GM23338 (cell line): Measurements from ENCODE around the gene FAM53B. TPM values are rescaled to one million over a fixed set of nuclear protein-coding genes. Genes with fewer than 3 reads are reported as not detected.

ENCODE experiments used
- CTCF ChIP-seq, 2 experiments: fragments of 200-600 bp in 1 of 2; sonication (generic) in 1 of 2; conservative IDR thresholded peaks; 2 replicates each; pipeline versions ENCODE4 v1.5.1 to v1.6.1; 2016 to 2017; ENCODE audit warnings: antibody characterized with exemption in 2 of 2, low read depth in 2 of 2, mild to moderate bottlenecking in 2 of 2, moderate library complexity in 1 of 2
- ETS1 ChIP-seq: IDR thresholded peaks from 2 replicates; pipeline ENCODE4 v1.6.1; 2016; ENCODE audit warnings: antibody characterized with exemption
- EZH2 ChIP-seq: fragments of 200-600 bp; sonication (generic); IDR thresholded peaks from one replicate; pipeline ENCODE4 v1.8.0; 2017; ENCODE audit warnings: antibody characterized with exemption, mild to moderate bottlenecking, low read depth; ENCODE audit not compliant: unreplicated experiment
- EZH2phosphoT487 ChIP-seq: fragments of 200-600 bp; sonication (generic); IDR thresholded peaks from one replicate; pipeline ENCODE4 v1.8.1; 2018; ENCODE audit warnings: antibody characterized with exemption; ENCODE audit not compliant: unreplicated experiment
- JUNB ChIP-seq: IDR thresholded peaks from one replicate; pipeline ENCODE4 v1.6.1; 2016; ENCODE audit warnings: antibody characterized with exemption; ENCODE audit not compliant: unreplicated experiment
- NANOG ChIP-seq: IDR thresholded peaks from 2 replicates; pipeline ENCODE4 v1.6.1; 2016; ENCODE audit warnings: antibody characterized with exemption, borderline replicate concordance
- POLR2AphosphoS5 ChIP-seq: IDR thresholded peaks from 2 replicates; pipeline ENCODE4 v1.6.1; 2016; ENCODE audit warnings: antibody characterized with exemption, low read depth
- STAT1 ChIP-seq: IDR thresholded peaks from one replicate; pipeline ENCODE4 v1.6.1; 2016; ENCODE audit warnings: antibody characterized with exemption; ENCODE audit not compliant: unreplicated experiment
- ZNF114 ChIP-seq: fragments of 250-450 bp; sonication (Bioruptor Pico); IDR thresholded peaks from 2 replicates; pipeline ENCODE4 v1.5.0; 2020; ENCODE audit warnings: mild to moderate bottlenecking, moderate library complexity
- ZNF462 ChIP-seq: fragments of 250-450 bp; sonication (Bioruptor Pico); IDR thresholded peaks from 2 replicates; pipeline ENCODE4 v1.5.0; 2020; ENCODE audit warnings: mild to moderate bottlenecking, moderate library complexity
- polyA plus RNA-seq: library from polyadenylated mRNA; unstranded; fragments of >200 nt; fragmentation: Nextera tagmentation; extraction: Ambion mirVana; gene quantifications from 2 replicates; pipeline ENCODE4 v1.2.1, GENCODE V29; 2016
- total RNA-seq: library from RNA; depleted of rRNA; stranded (reverse); fragments of >200 nt; shearing (Covaris generic); gene quantifications from 2 replicates; pipeline ENCODE4 v1.2.3, GENCODE V29; 2014

The FAM53B gene
- total and polyA plus RNA-seq, 2 experiments from 2014 or later = 3.0 to 20.3 TPM

GRCh38 chr10:124595143-124595883 lies 148.9 kb downstream of the FAM53B start (continued):
- no peak for TF ChIP-seq ZNF462
- TF ChIP-seq CTCF (conservative IDR thresholded peaks at IDR 0.05; ENCODE audit: low read depth in 2 of 2) = no peak
- TF ChIP-seq STAT1 = no peak
- TF ChIP-seq EZH2 = no peak
- TF ChIP-seq ETS1 = no peak
- no peak for TF ChIP-seq ZNF114
- TF ChIP-seq EZH2phosphoT487 = no peak
- no peak for TF ChIP-seq JUNB
- no peak for TF ChIP-seq POLR2AphosphoS5
- no peak for TF ChIP-seq NANOG
